PC-3 (cell line): ENCODE results near the gene LRBA.

Experiments
- EZH2 ChIP-seq: fragments of 300-600 bp; sonication (generic); IDR thresholded peaks from one replicate; pipeline ENCODE4 v1.6.1; 2017; ENCODE audit warnings: antibody characterized with exemption, mild to moderate bottlenecking, low read length; ENCODE audit not compliant: unreplicated experiment
- TF ChIP-seq, protein P1 (sequence below): fragments of 300-600 bp; sonication (generic); conservative IDR thresholded peaks from 2 replicates; pipeline ENCODE4 v1.5.1; 2017; ENCODE audit warnings: antibody characterized with exemption, low read depth, mild to moderate bottlenecking, low read length

DNA sequence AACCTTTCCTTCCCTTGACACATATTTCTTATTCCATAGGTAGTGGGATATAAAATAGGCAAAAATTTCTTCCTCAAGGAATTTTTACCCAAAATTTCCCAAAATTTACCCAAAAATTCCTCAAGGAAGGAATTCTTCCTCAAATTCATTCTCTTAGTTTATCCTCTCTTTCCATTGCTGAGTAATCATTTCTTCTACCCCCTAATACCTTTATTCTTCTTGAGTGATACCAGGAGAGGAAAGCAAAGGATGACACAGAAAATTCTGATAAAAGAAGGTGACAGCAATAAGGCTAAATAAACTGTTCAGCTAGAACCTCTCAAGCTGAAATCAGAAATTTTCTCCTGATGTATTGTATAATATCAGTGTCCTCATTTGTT, 624.6 kb downstream of the LRBA start:
- TF ChIP-seq, protein P1, sequence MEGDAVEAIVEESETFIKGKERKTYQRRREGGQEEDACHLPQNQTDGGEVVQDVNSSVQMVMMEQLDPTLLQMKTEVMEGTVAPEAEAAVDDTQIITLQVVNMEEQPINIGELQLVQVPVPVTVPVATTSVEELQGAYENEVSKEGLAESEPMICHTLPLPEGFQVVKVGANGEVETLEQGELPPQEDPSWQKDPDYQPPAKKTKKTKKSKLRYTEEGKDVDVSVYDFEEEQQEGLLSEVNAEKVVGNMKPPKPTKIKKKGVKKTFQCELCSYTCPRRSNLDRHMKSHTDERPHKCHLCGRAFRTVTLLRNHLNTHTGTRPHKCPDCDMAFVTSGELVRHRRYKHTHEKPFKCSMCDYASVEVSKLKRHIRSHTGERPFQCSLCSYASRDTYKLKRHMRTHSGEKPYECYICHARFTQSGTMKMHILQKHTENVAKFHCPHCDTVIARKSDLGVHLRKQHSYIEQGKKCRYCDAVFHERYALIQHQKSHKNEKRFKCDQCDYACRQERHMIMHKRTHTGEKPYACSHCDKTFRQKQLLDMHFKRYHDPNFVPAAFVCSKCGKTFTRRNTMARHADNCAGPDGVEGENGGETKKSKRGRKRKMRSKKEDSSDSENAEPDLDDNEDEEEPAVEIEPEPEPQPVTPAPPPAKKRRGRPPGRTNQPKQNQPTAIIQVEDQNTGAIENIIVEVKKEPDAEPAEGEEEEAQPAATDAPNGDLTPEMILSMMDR: no peak
- no peak for TF ChIP-seq EZH2
